Testis (tissue), 2 donors: Measurements from ENCODE around the gene SLIT3.

ENCODE experiments used
- POLR2A ChIP-seq: fragments of 450-650 bp; IDR thresholded peaks from one replicate; pipeline ENCODE4 v1.6.1; 2017; ENCODE audit warnings: antibody characterized with exemption, mild to moderate bottlenecking, moderate library complexity
- TF ChIP-seq, protein P1 (sequence below), 3 experiments: fragments of 450-650 bp in 2 of 3; fragments of 200-600 bp in 1 of 3; sonication (generic) in 1 of 3; IDR thresholded peaks; one replicate each; pipeline ENCODE4 v1.5.1; 2016 to 2019; ENCODE audit warnings: antibody characterized with exemption in 3 of 3, mild to moderate bottlenecking in 2 of 3, moderate library complexity in 1 of 3

GRCh38 chr5:168801567-168801966 is 499.4 kb downstream of the SLIT3 start:
- TF ChIP-seq, protein P1, sequence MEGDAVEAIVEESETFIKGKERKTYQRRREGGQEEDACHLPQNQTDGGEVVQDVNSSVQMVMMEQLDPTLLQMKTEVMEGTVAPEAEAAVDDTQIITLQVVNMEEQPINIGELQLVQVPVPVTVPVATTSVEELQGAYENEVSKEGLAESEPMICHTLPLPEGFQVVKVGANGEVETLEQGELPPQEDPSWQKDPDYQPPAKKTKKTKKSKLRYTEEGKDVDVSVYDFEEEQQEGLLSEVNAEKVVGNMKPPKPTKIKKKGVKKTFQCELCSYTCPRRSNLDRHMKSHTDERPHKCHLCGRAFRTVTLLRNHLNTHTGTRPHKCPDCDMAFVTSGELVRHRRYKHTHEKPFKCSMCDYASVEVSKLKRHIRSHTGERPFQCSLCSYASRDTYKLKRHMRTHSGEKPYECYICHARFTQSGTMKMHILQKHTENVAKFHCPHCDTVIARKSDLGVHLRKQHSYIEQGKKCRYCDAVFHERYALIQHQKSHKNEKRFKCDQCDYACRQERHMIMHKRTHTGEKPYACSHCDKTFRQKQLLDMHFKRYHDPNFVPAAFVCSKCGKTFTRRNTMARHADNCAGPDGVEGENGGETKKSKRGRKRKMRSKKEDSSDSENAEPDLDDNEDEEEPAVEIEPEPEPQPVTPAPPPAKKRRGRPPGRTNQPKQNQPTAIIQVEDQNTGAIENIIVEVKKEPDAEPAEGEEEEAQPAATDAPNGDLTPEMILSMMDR (IDR thresholded peaks at IDR 0.05), result no peak
- no peak for TF ChIP-seq POLR2A
